ENCODE measurements around the gene COG1. TPM values are rescaled to one million over a fixed set of nuclear protein-coding genes. Genes with fewer than 3 reads are reported as not detected.

The COG1 gene
- total and polyA plus RNA-seq, 2 of the 8 experiments (the other 6 are each of a cell fraction or from before 2014, with no cell fraction given), result 11.0 to 19.5 TPM

DNA sequence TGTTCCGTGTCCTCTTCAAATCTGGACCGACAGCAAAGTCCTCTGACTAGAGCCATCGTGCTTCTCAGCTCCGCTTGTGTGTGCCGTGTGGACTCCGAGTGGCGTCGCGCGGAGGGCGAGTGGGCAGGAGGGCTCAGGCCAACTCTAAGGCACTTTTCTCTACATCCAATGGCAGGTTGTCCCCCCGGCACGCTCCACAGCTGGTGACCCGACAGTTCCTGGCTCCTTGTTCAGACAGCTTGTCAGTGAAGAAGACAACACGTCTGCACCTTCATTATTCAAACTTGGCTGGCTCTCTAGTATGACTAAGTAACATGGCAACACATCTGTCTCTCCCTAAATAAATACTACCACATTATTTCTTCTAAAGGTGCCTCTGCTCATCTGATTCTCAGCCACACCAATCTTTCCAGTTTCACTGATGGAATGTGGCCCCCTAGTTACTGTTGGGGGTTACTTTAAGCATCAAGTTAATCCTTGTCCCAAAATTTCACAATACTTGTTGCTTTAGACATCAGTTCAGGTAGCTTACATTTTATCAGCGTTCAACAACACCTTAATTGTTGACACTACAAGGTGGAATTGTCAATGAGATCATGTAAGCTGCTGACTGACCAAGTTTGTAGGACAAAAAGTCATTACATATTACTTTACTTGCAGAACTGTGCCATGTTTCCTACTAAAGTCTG is 15.4 kb downstream of the COG1 start (continued):
- TF ChIP-seq, protein P1, sequence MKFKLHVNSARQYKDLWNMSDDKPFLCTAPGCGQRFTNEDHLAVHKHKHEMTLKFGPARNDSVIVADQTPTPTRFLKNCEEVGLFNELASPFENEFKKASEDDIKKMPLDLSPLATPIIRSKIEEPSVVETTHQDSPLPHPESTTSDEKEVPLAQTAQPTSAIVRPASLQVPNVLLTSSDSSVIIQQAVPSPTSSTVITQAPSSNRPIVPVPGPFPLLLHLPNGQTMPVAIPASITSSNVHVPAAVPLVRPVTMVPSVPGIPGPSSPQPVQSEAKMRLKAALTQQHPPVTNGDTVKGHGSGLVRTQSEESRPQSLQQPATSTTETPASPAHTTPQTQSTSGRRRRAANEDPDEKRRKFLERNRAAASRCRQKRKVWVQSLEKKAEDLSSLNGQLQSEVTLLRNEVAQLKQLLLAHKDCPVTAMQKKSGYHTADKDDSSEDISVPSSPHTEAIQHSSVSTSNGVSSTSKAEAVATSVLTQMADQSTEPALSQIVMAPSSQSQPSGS (IDR thresholded peaks at IDR 0.05; ENCODE audit: low read length), result no peak
